DND-41 (cell line): Measurements from ENCODE around the gene FAM219A.

Experiments
- EZH2 ChIP-seq: IDR thresholded peaks from 3 replicates; pipeline ENCODE4 v1.6.1; 2012; ENCODE audit warnings: borderline replicate concordance, low read depth, mild to moderate bottlenecking, moderate library complexity, low read length, inconsistent platforms; ENCODE audit not compliant: severe bottlenecking
- TF ChIP-seq, protein P1 (sequence below): IDR thresholded peaks from 2 replicates; pipeline ENCODE4 v1.5.1; 2012; ENCODE audit warnings: borderline replicate concordance, low read length, moderate library complexity, mild to moderate bottlenecking; ENCODE audit not compliant: poor library complexity, severe bottlenecking; ENCODE audit errors: extremely low read depth

DNA sequence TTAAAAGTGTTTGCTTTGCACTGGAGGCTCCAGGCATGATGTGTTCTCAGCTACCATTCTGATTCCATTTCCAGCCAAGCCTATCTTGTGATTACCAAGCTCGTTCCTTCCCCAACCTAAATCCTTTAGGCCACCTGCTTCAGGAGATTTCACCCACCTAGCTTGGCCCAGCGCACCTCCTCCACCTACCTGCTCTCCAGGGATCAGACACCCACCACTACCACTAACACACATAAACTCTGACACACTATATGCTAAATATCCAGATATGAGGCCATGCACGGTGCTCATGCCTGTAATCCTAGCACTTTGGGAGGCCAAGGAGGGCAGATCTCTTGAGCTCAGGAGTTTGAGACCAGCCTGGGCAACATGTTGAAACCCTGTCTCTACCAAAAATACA is 84.0 kb downstream of the FAM219A start:
- TF ChIP-seq, protein P1, sequence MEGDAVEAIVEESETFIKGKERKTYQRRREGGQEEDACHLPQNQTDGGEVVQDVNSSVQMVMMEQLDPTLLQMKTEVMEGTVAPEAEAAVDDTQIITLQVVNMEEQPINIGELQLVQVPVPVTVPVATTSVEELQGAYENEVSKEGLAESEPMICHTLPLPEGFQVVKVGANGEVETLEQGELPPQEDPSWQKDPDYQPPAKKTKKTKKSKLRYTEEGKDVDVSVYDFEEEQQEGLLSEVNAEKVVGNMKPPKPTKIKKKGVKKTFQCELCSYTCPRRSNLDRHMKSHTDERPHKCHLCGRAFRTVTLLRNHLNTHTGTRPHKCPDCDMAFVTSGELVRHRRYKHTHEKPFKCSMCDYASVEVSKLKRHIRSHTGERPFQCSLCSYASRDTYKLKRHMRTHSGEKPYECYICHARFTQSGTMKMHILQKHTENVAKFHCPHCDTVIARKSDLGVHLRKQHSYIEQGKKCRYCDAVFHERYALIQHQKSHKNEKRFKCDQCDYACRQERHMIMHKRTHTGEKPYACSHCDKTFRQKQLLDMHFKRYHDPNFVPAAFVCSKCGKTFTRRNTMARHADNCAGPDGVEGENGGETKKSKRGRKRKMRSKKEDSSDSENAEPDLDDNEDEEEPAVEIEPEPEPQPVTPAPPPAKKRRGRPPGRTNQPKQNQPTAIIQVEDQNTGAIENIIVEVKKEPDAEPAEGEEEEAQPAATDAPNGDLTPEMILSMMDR, result no peak
- no peak for TF ChIP-seq EZH2
